ENCODE results near the gene ST3GAL5.

Gene ST3GAL5

GRCh38 chr2:85867556-85868292 lies 21.1 kb downstream of the ST3GAL5 start:
- Histone ChIP-seq H3K79me1 (ENCODE audit: low read length) (no peaks in the 10 kb centered on the region), H2AK5ac (ENCODE audit: low read length) (no peak overlapping the region), H3K79me2 (ENCODE audit: control insufficient read depth, insufficient read depth, low read length) (no peaks in the 10 kb centered on the region), H3K27me3 (ENCODE audit: insufficient read depth, low read length, poor library complexity) (no peaks in the 10 kb centered on the region), H3K4ac (ENCODE audit: low read depth, low read length) (no peak overlapping the region), H4K8ac (ENCODE audit: low read depth, low read length) (no peak overlapping the region), H3K9ac (ENCODE audit: low read length) (no peak overlapping the region), H2BK15ac (replicated peaks; ENCODE audit: low read depth) (no peak overlapping the region), H3K18ac (ENCODE audit: low read length) (no peak overlapping the region), H3K36me3 (ENCODE audit: control insufficient read depth, insufficient read depth, low read length) (no peaks in the 10 kb centered on the region), H3K4me1 (ENCODE audit: control insufficient read depth, low read depth, low read length) (no peaks in the 10 kb centered on the region), H3K4me2 (ENCODE audit: low read length) (no peak overlapping the region), H4K5ac (ENCODE audit: low read length) (no peak overlapping the region), H3K23ac (ENCODE audit: low read length) (no peak overlapping the region), H3K4me3 (ENCODE audit: low read length) (no peak overlapping the region), H3K27ac (ENCODE audit: low read depth, low read length) (no peak overlapping the region), H2BK5ac (ENCODE audit: low read length) (no peak overlapping the region), H3K56ac (ENCODE audit: low read length) (no peak overlapping the region), H2BK120ac (ENCODE audit: low read depth, low read length) (no peak overlapping the region)
- DNase-seq, result peak; percentile 27
- WGBS (ENCODE audit: extremely low coverage, insufficient coverage, low lambda C conversion rate), result no CpG with 5 or more reads among the region's 11 CpGs

DNA sequence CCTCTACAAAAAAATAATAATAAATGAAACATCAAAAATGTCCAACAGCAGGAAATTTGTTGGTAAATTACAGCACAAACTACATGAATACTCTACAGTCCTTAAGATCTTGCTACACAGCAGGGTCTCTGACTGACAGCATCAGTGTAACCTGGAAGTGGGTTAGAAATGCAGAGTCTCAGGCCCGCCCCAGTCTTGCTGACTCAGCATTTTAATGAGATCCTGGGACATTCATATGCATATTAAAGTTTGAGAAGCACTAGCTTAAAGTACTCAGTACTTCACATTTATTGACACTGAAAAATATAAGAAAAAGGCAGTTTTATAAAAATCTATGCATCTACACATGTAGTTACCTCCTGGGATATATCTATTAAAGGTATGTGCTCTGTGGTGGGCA lies 21.7 kb downstream of the ST3GAL5 start:
- Histone ChIP-seq H3K27me3 (ENCODE audit: insufficient read depth, low read length, poor library complexity) (no peaks in the 10 kb centered on the region), H3K36me3 (ENCODE audit: control insufficient read depth, insufficient read depth, low read length) (no peaks in the 10 kb centered on the region), H3K4me2 (ENCODE audit: low read length) (no peak overlapping the region), H3K79me2 (ENCODE audit: control insufficient read depth, insufficient read depth, low read length) (no peaks in the 10 kb centered on the region), H3K23ac (ENCODE audit: low read length) (no peak overlapping the region), H2BK120ac (ENCODE audit: low read depth, low read length) (no peak overlapping the region), H3K4me1 (ENCODE audit: control insufficient read depth, low read depth, low read length) (no peaks in the 10 kb centered on the region), H3K4ac (ENCODE audit: low read depth, low read length) (no peak overlapping the region), H4K8ac (ENCODE audit: low read depth, low read length) (no peak overlapping the region), H3K27ac (ENCODE audit: low read depth, low read length) (no peak overlapping the region), H4K5ac (ENCODE audit: low read length) (no peak overlapping the region), H3K18ac (ENCODE audit: low read length) (no peak overlapping the region), H2BK5ac (ENCODE audit: low read length) (no peak overlapping the region), H2AK5ac (ENCODE audit: low read length) (no peak overlapping the region), H2BK15ac (replicated peaks; ENCODE audit: low read depth) (no peak overlapping the region), H3K9ac (ENCODE audit: low read length) (no peak overlapping the region), H3K79me1 (ENCODE audit: low read length) (no peaks in the 10 kb centered on the region), H3K4me3 (ENCODE audit: low read length) (no peak overlapping the region), H3K56ac (ENCODE audit: low read length) (no peak overlapping the region)
- no CpG with 5 or more reads among the region's 1 CpG for WGBS (ENCODE audit: extremely low coverage, insufficient coverage, low lambda C conversion rate)
- no peak for DNase-seq

GRCh38 chr2:85866165-85866659 lies 22.6 kb downstream of the ST3GAL5 start:
- H3K36me3 ChIP-seq (ENCODE audit: control insufficient read depth, insufficient read depth, low read length), result no peaks in the 10 kb centered on the region
- H3K23ac ChIP-seq (ENCODE audit: low read length), result no peak overlapping the region
- H3K79me2 ChIP-seq (ENCODE audit: control insufficient read depth, insufficient read depth, low read length), result no peaks in the 10 kb centered on the region
- no peak overlapping the region for H3K9ac ChIP-seq (ENCODE audit: low read length)
- no peak overlapping the region for H4K5ac ChIP-seq (ENCODE audit: low read length)
- H3K27ac ChIP-seq (ENCODE audit: low read depth, low read length), result no peak overlapping the region
- H2BK120ac ChIP-seq (ENCODE audit: low read depth, low read length), result no peak overlapping the region
- no peak overlapping the region for H3K4me3 ChIP-seq (ENCODE audit: low read length)
- no peak overlapping the region for H3K4me2 ChIP-seq (ENCODE audit: low read length)
- DNase-seq, result no peak
- no peak overlapping the region for H2BK5ac ChIP-seq (ENCODE audit: low read length)
- no CpG with 5 or more reads among the region's 3 CpGs for WGBS (ENCODE audit: extremely low coverage, insufficient coverage, low lambda C conversion rate)
- no peaks in the 10 kb centered on the region for H3K79me1 ChIP-seq (ENCODE audit: low read length)
- no peaks in the 10 kb centered on the region for H3K27me3 ChIP-seq (ENCODE audit: insufficient read depth, low read length, poor library complexity)
- no peak overlapping the region for H3K18ac ChIP-seq (ENCODE audit: low read length)
- no peak overlapping the region for H3K4ac ChIP-seq (ENCODE audit: low read depth, low read length)
- no peak overlapping the region for H4K8ac ChIP-seq (ENCODE audit: low read depth, low read length)
- H2AK5ac ChIP-seq (ENCODE audit: low read length), result no peak overlapping the region
- no peaks in the 10 kb centered on the region for H3K4me1 ChIP-seq (ENCODE audit: control insufficient read depth, low read depth, low read length)
- H2BK15ac ChIP-seq (replicated peaks; ENCODE audit: low read depth), result no peak overlapping the region
- H3K56ac ChIP-seq (ENCODE audit: low read length), result no peak overlapping the region

- no peaks in the 10 kb centered on the region for H3K4me1 ChIP-seq (ENCODE audit: control insufficient read depth, low read depth, low read length)
- no peak for DNase-seq
- H3K9ac ChIP-seq (ENCODE audit: low read length), result no peak overlapping the region
- H2BK15ac ChIP-seq (replicated peaks; ENCODE audit: low read depth), result no peak overlapping the region
- H3K27me3 ChIP-seq (ENCODE audit: insufficient read depth, low read length, poor library complexity), result no peaks in the 10 kb centered on the region
- no peak overlapping the region for H2BK120ac ChIP-seq (ENCODE audit: low read depth, low read length)
- no peak overlapping the region for H3K27ac ChIP-seq (ENCODE audit: low read depth, low read length)
- H3K4me2 ChIP-seq (ENCODE audit: low read length), result no peak overlapping the region
- no peak overlapping the region for H4K5ac ChIP-seq (ENCODE audit: low read length)
- no peak overlapping the region for H2BK5ac ChIP-seq (ENCODE audit: low read length)
- H3K79me1 ChIP-seq (ENCODE audit: low read length), result no peaks in the 10 kb centered on the region
- H3K4me3 ChIP-seq (ENCODE audit: low read length), result no peak overlapping the region
- no peak overlapping the region for H4K8ac ChIP-seq (ENCODE audit: low read depth, low read length)
- H3K18ac ChIP-seq (ENCODE audit: low read length), result no peak overlapping the region
- no peak overlapping the region for H3K56ac ChIP-seq (ENCODE audit: low read length)
- H2AK5ac ChIP-seq (ENCODE audit: low read length), result no peak overlapping the region
- no peaks in the 10 kb centered on the region for H3K36me3 ChIP-seq (ENCODE audit: control insufficient read depth, insufficient read depth, low read length)
- H3K4ac ChIP-seq (ENCODE audit: low read depth, low read length), result no peak overlapping the region
- no peaks in the 10 kb centered on the region for H3K79me2 ChIP-seq (ENCODE audit: control insufficient read depth, insufficient read depth, low read length)
- no CpG with 5 or more reads among the region's 6 CpGs for WGBS (ENCODE audit: extremely low coverage, insufficient coverage, low lambda C conversion rate)
- no peak overlapping the region for H3K23ac ChIP-seq (ENCODE audit: low read length)
Measured at GRCh38 chr2:85865539-85866164, 23.1 kb downstream of the ST3GAL5 start.

DNA sequence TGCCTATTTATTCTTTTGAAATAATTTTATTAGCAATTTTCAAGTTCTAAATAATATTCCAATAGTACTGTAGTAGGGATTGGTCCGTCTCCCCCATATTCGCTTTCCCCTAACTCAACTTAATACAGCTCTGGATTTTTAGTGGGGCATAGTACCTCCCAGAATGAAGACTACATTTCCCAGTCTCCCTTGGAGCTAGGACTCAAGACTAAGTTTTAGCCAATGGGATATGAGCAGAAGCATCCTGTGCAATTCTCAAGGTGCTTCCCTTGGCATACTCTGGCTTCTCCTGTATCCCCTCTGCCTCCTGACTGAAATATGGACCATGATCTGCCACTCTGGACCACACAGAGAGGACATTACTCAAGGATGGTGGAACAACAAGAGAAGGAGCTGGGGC lies 24.1 kb downstream of the ST3GAL5 start:
- Histone ChIP-seq H3K4me2 (ENCODE audit: low read length) (no peak overlapping the region), H3K23ac (ENCODE audit: low read length) (no peak overlapping the region), H2AK5ac (ENCODE audit: low read length) (no peak overlapping the region), H2BK120ac (ENCODE audit: low read depth, low read length) (no peak overlapping the region), H3K4ac (ENCODE audit: low read depth, low read length) (no peak overlapping the region), H3K79me1 (ENCODE audit: low read length) (no peaks in the 10 kb centered on the region), H3K27me3 (ENCODE audit: insufficient read depth, low read length, poor library complexity) (no peaks in the 10 kb centered on the region), H3K4me1 (ENCODE audit: control insufficient read depth, low read depth, low read length) (no peaks in the 10 kb centered on the region), H4K8ac (ENCODE audit: low read depth, low read length) (no peak overlapping the region), H2BK15ac (replicated peaks; ENCODE audit: low read depth) (no peak overlapping the region), H3K36me3 (ENCODE audit: control insufficient read depth, insufficient read depth, low read length) (no peaks in the 10 kb centered on the region), H3K4me3 (ENCODE audit: low read length) (no peak overlapping the region), H3K18ac (ENCODE audit: low read length) (no peak overlapping the region), H3K27ac (ENCODE audit: low read depth, low read length) (no peak overlapping the region), H2BK5ac (ENCODE audit: low read length) (no peak overlapping the region), H3K9ac (ENCODE audit: low read length) (no peak overlapping the region), H3K79me2 (ENCODE audit: control insufficient read depth, insufficient read depth, low read length) (no peaks in the 10 kb centered on the region), H4K5ac (ENCODE audit: low read length) (no peak overlapping the region), H3K56ac (ENCODE audit: low read length) (no peak overlapping the region)
- no CpG with 5 or more reads among the region's 2 CpGs for WGBS (ENCODE audit: extremely low coverage, insufficient coverage, low lambda C conversion rate)
- DNase-seq, result no peak

All from mesendoderm (in vitro differentiated cells).